ENCODE results near the gene ARHGEF6.
"Not testable (repeated sequence)": the region's sequence is repeated elsewhere in the genome, so short reads cannot be mapped to it uniquely, and the experiment has no call there.

ARHGEF6 gene

GRCh38 chrX:136783159-136783558 is 2.4 kb upstream of the ARHGEF6 start:
- no peak for DNase-seq (ENCODE audit: low spot score)

GRCh38 chrX:136781180-136781797 is 557 bp upstream of the ARHGEF6 start:
- DNase-seq (ENCODE audit: low spot score): no peak

GRCh38 chrX:136780241-136780640 is 491 bp downstream of the ARHGEF6 start:
- DNase-seq (ENCODE audit: low spot score): no peak

- DNase-seq (ENCODE audit: low spot score): no peak
Measured at GRCh38 chrX:136779346-136779781, 1.4 kb downstream of the ARHGEF6 start.

GRCh38 chrX:136778916-136779315 is 1.8 kb downstream of the ARHGEF6 start:
- DNase-seq (ENCODE audit: low spot score): no peak

- DNase-seq (ENCODE audit: low spot score): no peak
Measured at GRCh38 chrX:136778020-136778419, 2.7 kb downstream of the ARHGEF6 start.

GRCh38 chrX:136773648-136774047 is 7.1 kb downstream of the ARHGEF6 start:
- no peak for DNase-seq (ENCODE audit: low spot score)

- not testable (repeated sequence) for DNase-seq (ENCODE audit: low spot score)
Measured at GRCh38 chrX:136771869-136772268, 8.9 kb downstream of the ARHGEF6 start.

- no peak for DNase-seq (ENCODE audit: low spot score)
Measured at GRCh38 chrX:136768469-136769084, 12.2 kb downstream of the ARHGEF6 start.

- DNase-seq (ENCODE audit: low spot score): peak; percentile 17
Measured at GRCh38 chrX:136767104-136767941, 13.4 kb downstream of the ARHGEF6 start.

GRCh38 chrX:136766785-136767103 is 14.0 kb downstream of the ARHGEF6 start:
- no peak for DNase-seq (ENCODE audit: low spot score)

GRCh38 chrX:136765821-136766356 is 14.8 kb downstream of the ARHGEF6 start:
- no peak for DNase-seq (ENCODE audit: low spot score)

GRCh38 chrX:136764206-136764605 is 16.5 kb downstream of the ARHGEF6 start:
- DNase-seq (ENCODE audit: low spot score): no peak

- DNase-seq (ENCODE audit: low spot score): no peak
Measured at GRCh38 chrX:136762820-136763452, 17.8 kb downstream of the ARHGEF6 start.

- no peak for DNase-seq (ENCODE audit: low spot score)
Measured at GRCh38 chrX:136761421-136761820, 19.3 kb downstream of the ARHGEF6 start.

- DNase-seq (ENCODE audit: low spot score): no peak
Measured at GRCh38 chrX:136759968-136760367, 20.8 kb downstream of the ARHGEF6 start.

- DNase-seq (ENCODE audit: low spot score): no peak
Measured at GRCh38 chrX:136755411-136755810, 25.3 kb downstream of the ARHGEF6 start.

GRCh38 chrX:136754651-136755050 is 26.1 kb downstream of the ARHGEF6 start:
- DNase-seq (ENCODE audit: low spot score): no peak

GRCh38 chrX:136752796-136753195 is 27.9 kb downstream of the ARHGEF6 start:
- DNase-seq (ENCODE audit: low spot score): no peak

- no peak for DNase-seq (ENCODE audit: low spot score)
Measured at GRCh38 chrX:136752346-136752745, 28.4 kb downstream of the ARHGEF6 start.

- DNase-seq (ENCODE audit: low spot score): no peak
Measured at GRCh38 chrX:136750364-136750763, 30.4 kb downstream of the ARHGEF6 start.
